ENCODE measurements around the gene ACP2. TPM values are rescaled to one million over a fixed set of nuclear protein-coding genes. Genes with fewer than 3 reads are reported as not detected.

The ACP2 gene
- total and polyA plus RNA-seq, 9 of the 15 experiments (the other 6 are each of a cell fraction or from before 2014, with no cell fraction given), result 1.9 to 20.0 (median 11.6) TPM

GRCh38 chr11:47269002-47269828 is 20.6 kb upstream of the ACP2 start (continued):
- TF ChIP-seq, protein P1, sequence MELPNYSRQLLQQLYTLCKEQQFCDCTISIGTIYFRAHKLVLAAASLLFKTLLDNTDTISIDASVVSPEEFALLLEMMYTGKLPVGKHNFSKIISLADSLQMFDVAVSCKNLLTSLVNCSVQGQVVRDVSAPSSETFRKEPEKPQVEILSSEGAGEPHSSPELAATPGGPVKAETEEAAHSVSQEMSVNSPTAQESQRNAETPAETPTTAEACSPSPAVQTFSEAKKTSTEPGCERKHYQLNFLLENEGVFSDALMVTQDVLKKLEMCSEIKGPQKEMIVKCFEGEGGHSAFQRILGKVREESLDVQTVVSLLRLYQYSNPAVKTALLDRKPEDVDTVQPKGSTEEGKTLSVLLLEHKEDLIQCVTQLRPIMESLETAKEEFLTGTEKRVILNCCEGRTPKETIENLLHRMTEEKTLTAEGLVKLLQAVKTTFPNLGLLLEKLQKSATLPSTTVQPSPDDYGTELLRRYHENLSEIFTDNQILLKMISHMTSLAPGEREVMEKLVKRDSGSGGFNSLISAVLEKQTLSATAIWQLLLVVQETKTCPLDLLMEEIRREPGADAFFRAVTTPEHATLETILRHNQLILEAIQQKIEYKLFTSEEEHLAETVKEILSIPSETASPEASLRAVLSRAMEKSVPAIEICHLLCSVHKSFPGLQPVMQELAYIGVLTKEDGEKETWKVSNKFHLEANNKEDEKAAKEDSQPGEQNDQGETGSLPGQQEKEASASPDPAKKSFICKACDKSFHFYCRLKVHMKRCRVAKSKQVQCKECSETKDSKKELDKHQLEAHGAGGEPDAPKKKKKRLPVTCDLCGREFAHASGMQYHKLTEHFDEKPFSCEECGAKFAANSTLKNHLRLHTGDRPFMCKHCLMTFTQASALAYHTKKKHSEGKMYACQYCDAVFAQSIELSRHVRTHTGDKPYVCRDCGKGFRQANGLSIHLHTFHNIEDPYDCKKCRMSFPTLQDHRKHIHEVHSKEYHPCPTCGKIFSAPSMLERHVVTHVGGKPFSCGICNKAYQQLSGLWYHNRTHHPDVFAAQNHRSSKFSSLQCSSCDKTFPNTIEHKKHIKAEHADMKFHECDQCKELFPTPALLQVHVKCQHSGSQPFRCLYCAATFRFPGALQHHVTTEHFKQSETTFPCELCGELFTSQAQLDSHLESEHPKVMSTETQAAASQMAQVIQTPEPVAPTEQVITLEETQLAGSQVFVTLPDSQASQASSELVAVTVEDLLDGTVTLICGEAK (IDR thresholded peaks at IDR 0.05), result peak; percentile 86
- TF ChIP-seq, protein P1 (CRISPR knock-in tag; IDR thresholded peaks at IDR 0.05), result no peak
- TF ChIP-seq ZKSCAN8 (CRISPR knock-in tag; IDR thresholded peaks at IDR 0.05) (peak; percentile 77; the same call in 1 of the 2 replicates), BACH1 (tag; IDR thresholded peaks at IDR 0.05) (peak; percentile 59; the same call in 1 of the 2 replicates), TRIM28 (IDR thresholded peaks at IDR 0.05) (peak; percentile 73; the same call in 1 of the 2 replicates), ZFX (CRISPR knock-in tag; IDR thresholded peaks at IDR 0.05) (peak; percentile 63; the same call in 1 of the 2 replicates), SOX6 (IDR thresholded peaks at IDR 0.05) (peak; percentile 58; the same call in 1 of the 2 replicates), ZBED1 (IDR thresholded peaks at IDR 0.05) (0 out of 2 replicates have a peak, but pooled peaks have one; percentile 38), PML (IDR thresholded peaks at IDR 0.05; ENCODE audit: low read length) (peak; percentile 12; the same call in 1 of the 2 replicates)
- TF ChIP-seq, protein P2, sequence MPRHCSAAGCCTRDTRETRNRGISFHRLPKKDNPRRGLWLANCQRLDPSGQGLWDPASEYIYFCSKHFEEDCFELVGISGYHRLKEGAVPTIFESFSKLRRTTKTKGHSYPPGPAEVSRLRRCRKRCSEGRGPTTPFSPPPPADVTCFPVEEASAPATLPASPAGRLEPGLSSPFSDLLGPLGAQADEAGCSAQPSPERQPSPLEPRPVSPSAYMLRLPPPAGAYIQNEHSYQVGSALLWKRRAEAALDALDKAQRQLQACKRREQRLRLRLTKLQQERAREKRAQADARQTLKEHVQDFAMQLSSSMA (CRISPR knock-in tag; IDR thresholded peaks at IDR 0.05), result peak; percentile 39; the same call in 1 of the 2 replicates
- TF ChIP-seq, protein P3, sequence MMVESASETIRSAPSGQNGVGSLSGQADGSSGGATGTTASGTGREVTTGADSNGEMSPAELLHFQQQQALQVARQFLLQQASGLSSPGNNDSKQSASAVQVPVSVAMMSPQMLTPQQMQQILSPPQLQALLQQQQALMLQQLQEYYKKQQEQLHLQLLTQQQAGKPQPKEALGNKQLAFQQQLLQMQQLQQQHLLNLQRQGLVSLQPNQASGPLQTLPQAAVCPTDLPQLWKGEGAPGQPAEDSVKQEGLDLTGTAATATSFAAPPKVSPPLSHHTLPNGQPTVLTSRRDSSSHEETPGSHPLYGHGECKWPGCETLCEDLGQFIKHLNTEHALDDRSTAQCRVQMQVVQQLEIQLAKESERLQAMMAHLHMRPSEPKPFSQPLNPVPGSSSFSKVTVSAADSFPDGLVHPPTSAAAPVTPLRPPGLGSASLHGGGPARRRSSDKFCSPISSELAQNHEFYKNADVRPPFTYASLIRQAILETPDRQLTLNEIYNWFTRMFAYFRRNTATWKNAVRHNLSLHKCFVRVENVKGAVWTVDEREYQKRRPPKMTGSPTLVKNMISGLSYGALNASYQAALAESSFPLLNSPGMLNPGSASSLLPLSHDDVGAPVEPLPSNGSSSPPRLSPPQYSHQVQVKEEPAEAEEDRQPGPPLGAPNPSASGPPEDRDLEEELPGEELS (CRISPR knock-in tag; IDR thresholded peaks at IDR 0.05; ENCODE audit: borderline replicate concordance), result peak; percentile 74; the same call in 1 of the 2 replicates
- TF ChIP-seq, protein P4, sequence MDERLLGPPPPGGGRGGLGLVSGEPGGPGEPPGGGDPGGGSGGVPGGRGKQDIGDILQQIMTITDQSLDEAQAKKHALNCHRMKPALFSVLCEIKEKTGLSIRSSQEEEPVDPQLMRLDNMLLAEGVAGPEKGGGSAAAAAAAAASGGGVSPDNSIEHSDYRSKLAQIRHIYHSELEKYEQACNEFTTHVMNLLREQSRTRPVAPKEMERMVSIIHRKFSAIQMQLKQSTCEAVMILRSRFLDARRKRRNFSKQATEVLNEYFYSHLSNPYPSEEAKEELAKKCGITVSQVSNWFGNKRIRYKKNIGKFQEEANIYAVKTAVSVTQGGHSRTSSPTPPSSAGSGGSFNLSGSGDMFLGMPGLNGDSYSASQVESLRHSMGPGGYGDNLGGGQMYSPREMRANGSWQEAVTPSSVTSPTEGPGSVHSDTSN (CRISPR knock-in tag; IDR thresholded peaks at IDR 0.05; ENCODE audit: low read depth), result no peak
- TF ChIP-seq, protein P4 (tag; conservative IDR thresholded peaks at IDR 0.05; ENCODE audit: low read depth), result peak; percentile 85

All from K562 (cell line).